ENCODE measurements around the gene NAA10. TPM values are rescaled to one million over a fixed set of nuclear protein-coding genes. Genes with fewer than 3 reads are reported as not detected.

The NAA10 gene
- total RNA-seq, 1 experiment from 2014 or later: 91.3 TPM

DNA sequence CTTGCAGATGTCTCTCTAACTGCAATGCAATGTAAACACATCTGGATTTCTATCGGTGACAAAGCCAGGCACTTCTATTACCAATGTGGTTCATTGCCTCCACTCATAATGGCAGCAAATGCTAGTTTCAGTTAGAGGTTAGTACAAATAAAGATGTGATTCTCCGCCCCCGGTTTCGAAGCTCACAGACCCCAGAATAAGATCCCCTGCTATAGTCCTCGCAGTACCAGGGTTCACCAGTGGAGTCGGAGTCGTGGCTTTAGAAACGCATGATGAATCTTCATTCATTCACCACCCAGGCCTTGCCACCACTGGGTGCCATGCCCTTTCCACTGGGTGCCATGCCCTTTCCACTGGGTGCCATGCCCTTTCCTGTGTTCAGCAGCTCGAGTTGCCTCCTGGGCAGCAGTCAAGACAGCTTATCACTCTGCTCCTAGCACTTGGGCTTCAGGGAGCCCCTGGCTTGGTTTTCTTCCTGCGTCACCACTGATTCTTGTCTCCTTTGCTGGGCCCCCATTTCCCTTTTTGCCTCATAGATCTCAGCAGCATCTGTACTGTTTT is 3.5 kb upstream of the NAA10 start:
- no peak for DNase-seq
- H3K27me3 ChIP-seq (replicated peaks; ENCODE audit: control insufficient read depth, insufficient read depth, low read length): no peaks in the 10 kb centered on the region
- Mint-ChIP-seq H3K9me3 (ENCODE audit: unreplicated experiment) (no peaks in the 10 kb centered on the region), H3K4me1 (ENCODE audit: low read depth, unreplicated experiment) (peaks cover 5% of the 10 kb centered on the region), H3K27me3 (ENCODE audit: insufficient read depth, unreplicated experiment) (no peaks in the 10 kb centered on the region), H3K36me3 (ENCODE audit: insufficient read depth, unreplicated experiment) (peaks cover 6% of the 10 kb centered on the region), H3K4me3 (ENCODE audit: unreplicated experiment) (no peak overlapping the region), H3K27ac (ENCODE audit: unreplicated experiment) (no peak overlapping the region)
- BruUV-seq (replicated peaks): no TSS peak
- no peaks in the 10 kb centered on the region for H3K9me3 ChIP-seq
- intact Hi-C loops (cut with micrococcal nuclease; ENCODE audit: unreplicated experiment): no loop called here
- H3K4me3 ChIP-seq (ENCODE audit: low read depth, low read length): no peak overlapping the region
- POLR2A ChIA-PET: no interaction called here
- 0 out of 2 replicates have a peak, but pooled peaks cover 6% of the 10 kb centered on the region for H3K4me1 ChIP-seq
- no peak for TF ChIP-seq CTCF (IDR thresholded peaks at IDR 0.05; ENCODE audit: insufficient read depth in 1 of 2, low read depth in 1 of 2, low read length in 1 of 2, severe bottlenecking in 1 of 2, unreplicated experiment in 1 of 2)
- H3K36me3 ChIP-seq (ENCODE audit: control insufficient read depth, insufficient read depth, low read length): no peaks in the 10 kb centered on the region
- CTCF ChIA-PET: no interaction called here

DNA sequence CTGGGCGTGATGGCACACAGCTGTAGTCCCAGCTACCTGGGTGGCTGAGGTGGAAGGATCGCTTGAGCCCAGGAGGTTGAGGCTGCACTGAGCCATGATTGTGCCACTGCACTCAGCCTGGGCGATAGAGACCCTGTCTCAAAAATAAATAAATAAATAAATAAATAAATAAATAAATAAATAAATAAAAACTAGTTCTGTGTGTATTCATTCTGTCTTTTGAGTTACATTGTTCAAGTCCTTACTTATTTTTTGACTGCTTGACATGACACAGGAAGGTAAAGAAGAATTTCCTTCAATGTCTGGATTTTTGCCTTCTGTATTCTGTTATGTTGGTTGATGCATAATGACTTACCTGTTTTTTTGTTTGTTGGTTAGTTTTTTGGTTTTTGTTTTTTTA is 2.2 kb upstream of the NAA10 start:
- 0 out of 2 replicates have a peak, but pooled peaks cover 6% of the 10 kb centered on the region for H3K4me1 ChIP-seq
- TF ChIP-seq CTCF (IDR thresholded peaks at IDR 0.05; ENCODE audit: insufficient read depth in 1 of 2, low read depth in 1 of 2, low read length in 1 of 2, severe bottlenecking in 1 of 2, unreplicated experiment in 1 of 2): no peak
- Mint-ChIP-seq H3K9me3 (ENCODE audit: unreplicated experiment) (no peaks in the 10 kb centered on the region), H3K36me3 (ENCODE audit: insufficient read depth, unreplicated experiment) (peaks cover 6% of the 10 kb centered on the region), H3K27me3 (ENCODE audit: insufficient read depth, unreplicated experiment) (no peaks in the 10 kb centered on the region), H3K27ac (ENCODE audit: unreplicated experiment) (no peak overlapping the region), H3K4me1 (ENCODE audit: low read depth, unreplicated experiment) (peaks cover 5% of the 10 kb centered on the region), H3K4me3 (ENCODE audit: unreplicated experiment) (no peak overlapping the region)
- intact Hi-C loops (cut with micrococcal nuclease; ENCODE audit: unreplicated experiment): no loop called here
- no peak overlapping the region for H3K4me3 ChIP-seq (ENCODE audit: low read depth, low read length)
- DNase-seq: no peak
- no peaks in the 10 kb centered on the region for H3K36me3 ChIP-seq (ENCODE audit: control insufficient read depth, insufficient read depth, low read length)
- no TSS peak for BruUV-seq (replicated peaks)
- ChIA-PET POLR2A (interaction anchor here (0.6 kb wide), 1 partner anchor 9 kb away, joined by 3 read pairs; no protein-coding TSS in a partner anchor), CTCF (no interaction called here)
- no peaks in the 10 kb centered on the region for H3K9me3 ChIP-seq
- no peaks in the 10 kb centered on the region for H3K27me3 ChIP-seq (replicated peaks; ENCODE audit: control insufficient read depth, insufficient read depth, low read length)

DNA sequence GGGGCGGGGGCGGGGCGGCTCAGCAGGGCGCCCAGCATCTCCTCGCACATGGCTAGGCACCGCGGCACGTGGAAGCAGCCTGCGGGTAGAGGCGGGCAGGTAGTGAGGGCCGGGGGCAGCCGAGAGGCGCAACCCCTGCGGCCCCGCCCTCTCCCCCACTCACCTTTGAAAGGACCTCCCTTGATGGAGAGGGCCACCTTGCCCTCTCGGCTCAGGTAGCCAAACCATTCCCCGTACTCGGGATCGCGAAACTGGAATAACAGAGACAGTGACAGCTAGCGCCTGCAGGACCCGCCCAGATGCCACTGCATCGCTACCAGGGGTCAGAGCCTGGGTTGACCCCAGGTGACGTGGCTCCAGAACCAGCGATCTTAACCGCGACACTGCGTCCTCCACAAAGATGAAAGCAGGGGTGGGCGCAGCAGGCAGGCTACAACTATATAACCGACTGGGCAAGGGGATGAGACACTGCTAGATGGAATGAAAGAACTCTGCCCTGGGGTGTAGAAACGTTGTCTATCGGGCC is 552 bp upstream of the NAA10 start:
- Histone ChIP-seq H3K4me3 (ENCODE audit: low read depth, low read length) (peak overlapping the region; percentile 56), H3K4me1 (0 out of 2 replicates have a peak, but pooled peaks cover 3% of the 10 kb centered on the region)
- H3K27me3 Mint-ChIP-seq (ENCODE audit: insufficient read depth, unreplicated experiment): no peaks in the 10 kb centered on the region

More for the DNA sequence above, 552 bp upstream of the NAA10 start:
- Mint-ChIP-seq H3K9me3 (ENCODE audit: unreplicated experiment) (no peaks in the 10 kb centered on the region), H3K36me3 (ENCODE audit: insufficient read depth, unreplicated experiment) (peaks cover 15% of the 10 kb centered on the region), H3K27ac (ENCODE audit: unreplicated experiment) (no peak overlapping the region), H3K4me3 (ENCODE audit: unreplicated experiment) (peak overlapping the region; percentile 66), H3K4me1 (ENCODE audit: low read depth, unreplicated experiment) (peaks cover 4% of the 10 kb centered on the region)
- intact Hi-C loops (cut with micrococcal nuclease; ENCODE audit: unreplicated experiment): no loop called here
- ChIA-PET POLR2A (interaction anchor here (1.2 kb wide), 1 partner anchor 10 kb away, joined by 3 read pairs; the partner anchor contains the start of gene ARHGAP4), CTCF (interaction anchor here (1.1 kb wide), 1 partner anchor 12 kb away, joined by 6 read pairs; no protein-coding TSS in a partner anchor)
- H3K9me3 ChIP-seq: no peaks in the 10 kb centered on the region
- BruUV-seq (replicated peaks): no TSS peak
- DNase-seq: peak; percentile 34 to 47
- no peaks in the 10 kb centered on the region for H3K27me3 ChIP-seq (replicated peaks; ENCODE audit: control insufficient read depth, insufficient read depth, low read length)
- no peaks in the 10 kb centered on the region for H3K36me3 ChIP-seq (ENCODE audit: control insufficient read depth, insufficient read depth, low read length)
- no peak for TF ChIP-seq CTCF (IDR thresholded peaks at IDR 0.05; ENCODE audit: insufficient read depth in 1 of 2, low read depth in 1 of 2, low read length in 1 of 2, severe bottlenecking in 1 of 2, unreplicated experiment in 1 of 2)
